ENCODE data around the gene ASB16. TPM values are rescaled to one million over a fixed set of nuclear protein-coding genes. Genes with fewer than 3 reads are reported as not detected.

The ASB16 gene
- total RNA-seq, 4 donors from 2014 or later = 0.57 TPM; not detected in 3

GRCh38 chr17:44183024-44183423, 12.5 kb downstream of the ASB16 start:
- TF ChIP-seq CTCF (IDR thresholded peaks at IDR 0.05) (no peak), POLR2A (IDR thresholded peaks at IDR 0.05) (no peak)
- Histone ChIP-seq H3K9me3 (no peaks in the 10 kb centered on the region), H3K36me3 (peaks cover 0 to 22% (median 0%) of the 10 kb centered on the region in 3 donors), H3K27me3 (no peaks in the 10 kb centered on the region), H3K4me3 (no peak overlapping the region), H3K27ac (no peak overlapping the region), H3K4me1 (peaks cover 0 to 21% (median 15%) of the 10 kb centered on the region in 4 donors)
- DNase-seq = no peak

GRCh38 chr17:44184212-44184810, 13.8 kb downstream of the ASB16 start:
- Histone ChIP-seq H3K27ac (no peak overlapping the region), H3K9me3 (no peaks in the 10 kb centered on the region), H3K27me3 (no peaks in the 10 kb centered on the region), H3K36me3 (peaks cover 0 to 18% (median 0%) of the 10 kb centered on the region in 3 donors), H3K4me1 (peaks cover 0 to 26% (median 19%) of the 10 kb centered on the region in 4 donors), H3K4me3 (no peak overlapping the region)
- DNase-seq = no peak
- TF ChIP-seq CTCF (IDR thresholded peaks at IDR 0.05) (no peak), POLR2A (IDR thresholded peaks at IDR 0.05) (no peak)

- Histone ChIP-seq H3K36me3 (peaks cover 0 to 34% (median 0%) of the 10 kb centered on the region in 3 donors), H3K27ac (peak within 1 kb of the TSS; percentile 95 to 99 (median 98)), H3K4me1 (peaks cover 0 to 26% (median 19%) of the 10 kb centered on the region in 4 donors), H3K4me3 (peak within 1 kb of the TSS; percentile 62 to 94 (median 83)), H3K27me3 (no peaks in the 10 kb centered on the region), H3K9me3 (no peaks in the 10 kb centered on the region)
- peak; percentile 100 for DNase-seq
- TF ChIP-seq CTCF (IDR thresholded peaks at IDR 0.05) = no peak
- peak; percentile 82 to 91 for TF ChIP-seq POLR2A (IDR thresholded peaks at IDR 0.05)
These were observed 16.0 kb downstream of the ASB16 start, which contains the start of gene TMUB2 for GRCh38 chr17:44186307-44187130. Gene TMUB2 (plus strand): TSS chr17:44186972. CDS start chr17:44187709, 737 bp downstream.

- Histone ChIP-seq H3K9me3 (no peaks in the 10 kb centered on the region), H3K4me3 (peak overlapping the region; percentile 62 to 94 (median 83)), H3K36me3 (peaks cover 0 to 27% (median 0%) of the 10 kb centered on the region in 3 donors), H3K27me3 (no peaks in the 10 kb centered on the region), H3K27ac (peak overlapping the region; percentile 95 to 99 (median 98)), H3K4me1 (peaks cover 0 to 26% (median 19%) of the 10 kb centered on the region in 4 donors)
- TF ChIP-seq CTCF (IDR thresholded peaks at IDR 0.05) (no peak), POLR2A (IDR thresholded peaks at IDR 0.05) (no peak)
- DNase-seq = no peak
These were observed 16.8 kb downstream of the ASB16 start for GRCh38 chr17:44187131-44187899.

Measured in Peyer's patch (tissue), 4 donors.